HL-60 (cell line): ENCODE data around the gene SCRG1.

Source experiments
- CTCF ChIP-seq: IDR thresholded peaks from one replicate; pipeline ENCODE4 v1.5.1; 2011; ENCODE audit warnings: low read length, control low read depth, inconsistent platforms; ENCODE audit not compliant: insufficient read depth
- GABPA ChIP-seq: IDR thresholded peaks from 2 replicates; pipeline ENCODE4 v1.6.1; 2012; ENCODE audit warnings: low read depth
- POLR2AphosphoS5 ChIP-seq: IDR thresholded peaks from 2 replicates; pipeline ENCODE4 v1.6.1; 2012; ENCODE audit warnings: low read depth
- REST ChIP-seq: IDR thresholded peaks from 2 replicates; pipeline ENCODE4 v1.6.1; 2012; ENCODE audit warnings: low read depth; ENCODE audit not compliant: insufficient replicate concordance

GRCh38 chr4:173343832-173344397, 55.0 kb downstream of the SCRG1 start:
- TF ChIP-seq CTCF (no peak), POLR2AphosphoS5 (no peak), REST (no peak), GABPA (no peak)
